ENCODE results near the gene KIRREL3.
A peak's percentile ranks its signal among the peaks of the same experiment; 100 is the strongest.

Gene KIRREL3

DNA sequence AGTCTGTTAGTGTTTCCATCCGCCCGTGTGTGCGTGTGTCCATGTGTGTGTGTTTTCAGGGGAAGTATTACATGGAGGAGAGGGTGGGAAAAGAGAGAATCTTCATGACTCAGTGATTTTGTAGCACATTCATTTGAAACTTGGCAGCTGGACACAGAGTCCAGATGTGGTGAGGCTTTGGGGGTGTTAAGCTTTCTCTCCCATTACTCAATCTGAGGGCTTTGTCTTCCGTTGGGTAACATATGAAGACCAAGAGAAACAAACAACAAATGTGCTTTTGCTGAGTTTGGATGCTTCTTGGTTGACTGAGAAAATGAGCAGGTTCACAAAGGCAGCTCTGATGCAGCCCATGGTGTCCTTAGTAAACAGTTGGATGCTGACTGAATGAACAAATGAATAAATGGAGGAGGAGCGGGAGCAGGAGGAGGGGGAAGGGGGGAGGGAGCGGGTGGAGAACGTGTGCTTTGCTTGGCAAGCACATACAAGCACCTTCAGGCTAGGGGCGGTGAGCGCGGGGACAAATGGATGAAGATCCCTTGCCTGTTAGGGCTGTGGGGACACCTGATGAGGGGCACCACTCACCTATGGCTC lies 540.8 kb downstream of the KIRREL3 start:
- peak in 24 of 56 donors; percentile 13 to 73 (median 33) for DNase-seq

GRCh38 chr11:126457817-126458216 lies 542.8 kb downstream of the KIRREL3 start:
- DNase-seq = no peak

DNA sequence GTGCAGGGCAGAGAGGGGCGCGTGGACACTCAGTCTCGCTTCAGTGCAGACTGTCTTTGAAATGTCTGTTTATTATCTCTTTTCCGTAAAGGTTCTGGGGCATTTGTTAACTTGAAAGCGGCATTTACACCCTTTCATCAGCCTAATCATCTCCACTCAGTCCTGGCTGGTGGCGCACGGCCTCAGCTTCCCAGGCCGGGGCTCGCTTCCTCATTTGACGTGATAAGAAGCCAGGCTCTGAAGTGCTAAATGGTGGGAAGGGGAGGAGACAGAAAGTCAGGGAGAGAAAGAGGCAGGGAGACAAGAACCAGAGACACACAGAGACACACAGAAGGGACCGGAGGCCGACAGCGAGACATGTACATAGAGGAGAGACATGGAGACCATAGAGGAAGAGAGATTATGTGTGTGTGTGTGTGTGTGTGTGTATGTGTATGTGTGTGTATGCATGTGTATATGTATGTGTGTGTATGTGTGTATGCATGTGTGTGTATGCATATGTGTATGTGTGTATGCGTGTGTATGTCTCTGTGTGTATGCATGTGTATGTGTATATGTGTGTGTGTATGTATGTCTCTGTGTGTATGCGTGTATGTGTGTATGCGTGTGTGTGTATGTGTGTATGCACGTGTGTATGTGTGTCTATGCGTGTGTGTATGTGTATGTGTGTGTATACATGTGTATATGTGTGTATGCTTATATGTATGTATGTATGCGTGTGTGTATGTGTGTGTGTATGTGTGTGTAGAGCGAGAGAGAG lies 543.6 kb downstream of the KIRREL3 start:
- DNase-seq = no peak

- DNase-seq = no peak
Observed at GRCh38 chr11:126456089-126456488, 544.5 kb downstream of the KIRREL3 start.

DNA sequence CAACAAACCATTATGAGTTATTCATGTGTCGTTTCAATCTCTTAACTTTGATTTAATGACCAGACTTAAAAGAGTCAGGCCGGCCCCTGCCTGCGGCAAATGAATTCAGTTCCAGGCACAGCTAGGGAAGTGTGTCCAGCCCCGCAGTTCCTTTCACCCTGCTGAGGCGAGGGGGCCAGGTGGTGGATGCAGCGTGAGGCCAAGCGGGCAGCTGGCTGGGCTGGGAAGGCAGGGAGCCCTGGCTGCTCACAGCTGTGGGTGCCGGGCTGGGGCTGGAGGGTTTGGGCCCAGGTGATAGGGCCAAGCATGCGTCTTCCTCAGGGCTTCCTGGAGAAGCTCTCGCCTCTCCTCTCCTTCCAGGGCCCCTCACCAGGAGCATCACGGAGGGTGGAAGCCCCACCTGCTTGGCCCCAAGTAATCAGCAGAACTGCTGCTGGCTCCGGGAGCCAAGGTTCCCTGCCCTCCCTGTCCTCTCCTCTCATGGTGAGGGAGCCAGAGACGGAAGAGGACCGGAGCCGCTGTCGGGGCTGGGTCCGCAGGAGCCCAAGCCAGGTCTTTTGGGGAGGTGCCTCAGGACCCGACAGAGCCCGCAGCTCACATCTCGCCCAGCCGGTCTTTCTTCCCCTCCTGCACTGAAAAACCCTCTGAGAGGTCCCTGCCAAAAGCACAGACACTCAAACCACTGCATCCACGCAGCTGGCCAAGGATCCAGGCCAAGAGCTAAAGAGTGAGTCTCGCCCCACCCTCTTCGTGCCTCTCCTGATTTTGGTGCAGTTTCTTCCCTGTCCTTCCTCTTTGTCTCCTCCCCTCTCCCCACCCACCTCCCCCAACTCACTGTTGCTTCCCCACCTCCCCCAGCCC lies 548.1 kb downstream of the KIRREL3 start:
- peak in 2 of 56 donors; percentile 9 to 16 for DNase-seq

- no peak for DNase-seq
Observed at GRCh38 chr11:126451211-126451802, 549.3 kb downstream of the KIRREL3 start.

- DNase-seq = no peak
Observed at GRCh38 chr11:126450806-126451205, 549.8 kb downstream of the KIRREL3 start.

GRCh38 chr11:126450198-126450597 lies 550.4 kb downstream of the KIRREL3 start:
- DNase-seq = no peak

- no peak for DNase-seq
Observed at GRCh38 chr11:126446581-126446980, 554.0 kb downstream of the KIRREL3 start.

DNA sequence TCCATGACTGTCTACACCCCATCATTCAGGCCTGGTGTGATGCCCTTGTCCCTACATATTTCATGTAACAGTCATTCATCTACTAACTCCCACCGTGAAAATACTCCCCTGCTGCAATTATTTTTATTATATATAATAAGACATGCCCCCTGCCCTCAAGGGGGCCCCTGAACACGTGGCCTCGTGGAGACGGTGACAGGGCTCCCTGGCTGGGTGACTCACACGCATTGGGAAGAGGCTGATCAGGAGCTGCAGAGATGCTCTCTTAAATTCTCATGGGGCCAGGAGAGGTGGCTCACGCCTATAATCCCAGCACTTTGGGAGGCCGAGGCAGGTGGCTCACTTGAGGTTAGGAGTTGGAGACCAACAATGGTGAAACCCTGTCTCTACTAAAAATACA lies 556.5 kb downstream of the KIRREL3 start:
- peak in 12 of 56 donors; percentile 8 to 55 (median 12) for DNase-seq

DNA sequence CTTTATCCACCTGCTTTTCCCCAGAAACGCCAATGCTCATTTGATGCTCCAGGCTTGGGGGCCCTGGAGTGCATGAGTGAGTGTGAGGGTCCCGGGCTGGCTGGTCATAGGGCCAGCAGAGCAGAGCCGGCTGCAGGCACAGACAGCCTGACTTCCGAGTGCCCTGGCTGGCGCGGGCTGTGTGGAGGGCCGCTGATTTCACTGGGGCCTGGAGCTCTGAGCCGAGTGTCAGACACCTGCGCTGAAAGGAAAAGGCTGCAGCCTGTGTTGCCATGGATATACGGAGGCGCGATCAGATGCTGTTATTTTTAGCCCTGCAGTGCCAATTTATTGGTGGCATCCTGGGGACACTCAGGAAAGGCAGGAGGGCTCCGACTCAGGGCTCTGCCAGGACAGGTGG lies 557.5 kb downstream of the KIRREL3 start:
- peak in 32 of 56 donors; percentile 10 to 75 (median 40) for DNase-seq

DNA sequence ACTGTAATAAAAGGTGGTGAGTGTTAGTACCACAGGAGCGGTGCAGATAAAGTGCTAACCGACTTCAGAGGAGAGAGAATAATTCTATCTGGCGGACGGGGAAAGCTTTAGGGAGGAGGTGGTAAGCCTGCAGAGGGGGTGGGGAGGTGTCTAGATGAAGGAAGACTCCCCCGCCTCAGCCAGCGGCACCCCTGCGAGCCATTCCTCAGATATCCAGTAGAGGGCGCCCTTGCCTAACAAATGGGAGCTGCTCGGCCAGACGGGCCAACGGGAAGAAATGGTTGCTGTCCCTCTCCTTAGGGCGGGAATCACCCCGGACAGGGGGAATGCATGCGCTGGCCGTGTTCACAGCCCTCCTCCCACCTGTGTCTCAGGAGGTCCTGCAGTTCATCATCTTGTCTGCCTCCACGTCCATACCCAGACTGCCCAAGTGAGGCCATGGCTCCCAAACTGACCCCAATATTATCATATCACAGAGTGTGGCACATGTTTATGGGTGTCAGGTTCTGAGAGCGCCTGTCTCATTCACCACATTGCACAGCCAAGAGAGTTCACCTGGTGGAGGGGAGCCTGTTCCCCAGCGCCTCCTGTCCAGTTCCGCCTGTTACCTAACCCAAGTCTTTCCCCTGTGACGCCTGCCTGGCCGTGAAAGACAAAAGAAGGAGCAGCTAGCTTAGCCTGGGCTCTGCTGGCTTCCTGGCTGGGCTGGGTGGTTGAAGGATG lies 559.6 kb downstream of the KIRREL3 start:
- peak in 51 of 56 donors; percentile 24 to 87 (median 69) for DNase-seq

DNA sequence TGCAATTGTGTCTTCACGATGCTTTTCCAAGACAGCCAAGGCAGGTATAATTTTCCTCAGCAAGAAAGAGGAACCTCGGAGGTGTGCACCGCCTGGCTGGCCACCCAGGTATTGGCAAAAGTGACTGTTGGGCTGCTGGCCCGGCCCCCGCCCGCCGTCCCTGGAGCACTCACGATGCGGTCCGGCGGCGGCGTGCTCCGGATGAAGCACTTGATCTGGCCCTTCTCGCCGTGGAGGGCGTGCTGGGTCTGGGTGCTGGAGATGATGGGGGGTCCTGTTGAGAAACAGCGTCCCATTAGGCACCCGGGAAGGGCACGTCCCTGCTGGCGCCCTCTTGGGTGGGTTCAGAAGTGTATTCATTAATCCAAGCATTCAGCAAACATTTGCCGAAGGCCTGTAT lies 560.3 kb downstream of the KIRREL3 start:
- no peak for DNase-seq

DNA sequence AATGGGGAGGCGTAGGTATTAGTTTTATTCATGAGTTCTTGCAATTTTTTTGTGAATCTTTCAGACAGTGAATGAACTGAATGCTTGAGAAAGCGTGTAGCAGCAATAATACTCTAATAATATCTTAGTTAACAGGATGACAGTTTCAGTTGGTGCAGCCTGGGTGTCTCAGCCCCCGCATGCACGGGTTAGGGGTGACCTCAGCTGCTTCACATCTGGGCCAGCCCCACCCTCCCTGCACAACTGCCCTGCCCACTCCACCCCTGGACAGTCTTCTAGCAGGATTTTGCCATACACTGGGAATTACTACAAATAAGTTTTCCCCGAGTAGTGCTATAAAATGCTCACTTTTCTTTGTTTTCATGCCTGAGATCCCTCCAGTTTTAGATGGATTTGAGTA lies 561.9 kb downstream of the KIRREL3 start:
- peak in 1 of 56 donors; percentile 10 for DNase-seq

DNA sequence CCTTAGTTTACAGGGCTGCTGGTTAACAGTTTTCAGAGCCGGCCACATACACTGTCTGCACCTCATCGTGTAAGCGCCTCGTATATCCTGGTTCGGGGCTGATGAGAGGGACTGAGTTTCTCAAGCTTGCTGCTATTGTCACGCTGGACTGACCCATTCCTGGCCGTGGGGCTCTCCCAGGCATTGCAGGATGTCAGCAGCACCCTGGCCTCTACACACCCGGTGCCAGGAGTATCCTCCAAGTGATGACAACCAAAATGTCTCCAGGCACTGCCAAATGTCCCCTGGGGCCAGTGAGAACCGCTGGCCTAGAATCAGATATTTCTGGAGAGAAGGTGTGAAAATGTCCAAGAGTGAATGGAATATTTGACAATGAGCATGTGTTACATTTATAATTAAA lies 562.3 kb downstream of the KIRREL3 start:
- DNase-seq = no peak

DNA sequence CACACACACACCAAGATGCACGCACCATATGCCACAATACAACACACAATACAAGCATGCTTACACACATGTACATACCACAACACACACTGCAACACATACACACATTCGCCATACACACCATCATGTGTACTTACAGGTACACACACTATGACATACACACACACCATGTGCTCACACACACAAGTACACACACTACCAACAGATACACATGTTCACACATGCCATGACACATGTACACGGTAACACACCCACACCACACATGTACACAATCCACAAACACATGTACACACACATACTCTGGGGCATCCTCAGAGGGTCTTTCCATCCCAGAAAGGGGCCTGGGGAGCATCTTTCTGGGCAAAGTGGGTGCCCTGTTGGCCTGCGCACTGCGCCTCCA lies 562.8 kb downstream of the KIRREL3 start:
- no peak for DNase-seq

DNA sequence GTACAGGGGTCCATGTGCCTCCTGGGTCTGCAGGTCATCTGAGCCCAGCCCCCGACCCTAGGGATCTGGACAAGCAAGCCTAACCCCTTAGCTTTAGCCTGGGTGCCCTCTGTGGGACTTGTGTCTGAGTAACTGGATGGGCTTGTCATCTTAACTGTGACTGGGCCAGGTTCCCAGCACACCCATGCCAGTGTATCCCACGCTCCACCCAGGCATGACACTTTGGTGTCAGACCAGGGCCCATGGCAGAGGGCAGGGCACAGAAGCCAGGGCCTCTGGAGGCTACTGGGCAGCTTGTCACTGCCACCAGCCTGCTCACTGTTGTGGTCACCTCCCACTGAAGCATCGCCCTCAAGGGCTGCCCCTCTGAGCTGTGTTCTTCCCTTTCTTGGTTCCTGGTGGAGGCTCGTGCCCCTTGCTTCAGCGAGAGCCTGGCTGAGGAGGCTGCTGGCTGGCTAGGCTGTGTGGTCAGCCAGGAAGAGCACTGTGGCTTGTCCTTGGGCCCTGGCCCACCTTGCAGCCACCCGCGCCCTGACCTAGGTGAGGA lies 564.3 kb downstream of the KIRREL3 start:
- no peak for DNase-seq

GRCh38 chr11:126434950-126435335 lies 565.6 kb downstream of the KIRREL3 start:
- no peak for DNase-seq

DNA sequence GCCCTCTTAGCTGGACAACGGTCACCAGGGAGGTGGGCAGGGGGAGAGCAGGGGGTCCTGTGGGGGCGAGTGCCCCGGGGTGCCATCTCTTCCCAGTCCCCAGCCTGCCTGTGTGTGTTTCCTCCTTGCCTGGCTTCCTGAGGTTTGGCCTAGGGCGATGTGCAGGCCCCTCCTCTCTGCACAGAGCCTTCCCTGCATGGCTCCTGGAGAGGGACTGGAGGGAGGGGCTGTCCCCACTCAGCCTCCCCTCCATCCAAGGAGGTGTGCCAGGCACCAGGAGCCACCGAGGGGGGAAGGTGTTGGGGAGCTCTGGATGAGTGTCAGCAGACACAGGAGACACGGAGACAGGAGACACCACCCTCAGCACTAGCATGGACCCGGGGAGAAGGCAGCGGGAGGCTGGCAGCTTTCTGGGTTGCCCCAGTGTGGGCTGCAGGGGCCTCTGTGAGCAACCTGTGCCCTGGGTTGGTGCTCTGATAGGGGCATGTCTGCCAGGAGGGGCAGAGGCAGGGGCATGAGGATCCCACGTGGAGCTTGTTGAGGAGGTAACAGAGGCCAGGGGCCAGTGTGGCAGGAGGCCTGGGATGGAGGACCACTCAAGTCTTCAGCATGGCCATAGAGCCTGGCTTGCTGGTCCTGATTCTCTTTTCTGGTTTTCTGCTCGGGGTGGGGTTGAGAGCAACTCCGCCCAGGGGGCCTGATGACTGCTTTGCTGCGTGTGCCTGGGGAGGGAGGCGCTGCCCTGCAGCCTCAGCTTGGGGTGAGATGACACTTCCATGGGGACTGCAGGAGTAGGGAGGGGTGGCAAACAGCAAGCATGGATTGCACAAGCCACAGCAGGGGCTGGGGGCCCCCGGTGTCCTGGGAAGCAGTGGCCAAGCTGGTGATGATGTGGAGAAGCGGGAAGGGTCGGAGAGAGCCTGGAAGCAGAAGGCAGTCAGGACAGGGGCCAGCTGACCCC lies 566.3 kb downstream of the KIRREL3 start:
- no peak for DNase-seq
